GM23338 (cell line): ENCODE results near the gene EDN2. TPM values are rescaled to one million over a fixed set of nuclear protein-coding genes. Genes with fewer than 3 reads are reported as not detected.

Source experiments
- CREB1 ChIP-seq: fragments of 250-450 bp; sonication (Bioruptor Pico); IDR thresholded peaks from 2 replicates; pipeline ENCODE4 v1.5.0; 2020; ENCODE audit warnings: low read depth, mild to moderate bottlenecking, moderate library complexity
- CTCF ChIP-seq, 2 experiments: fragments of 200-600 bp in 1 of 2; sonication (generic) in 1 of 2; conservative IDR thresholded peaks; 2 replicates each; pipeline versions ENCODE4 v1.5.1 to v1.6.1; 2016 to 2017; ENCODE audit warnings: antibody characterized with exemption in 2 of 2, low read depth in 2 of 2, mild to moderate bottlenecking in 2 of 2, moderate library complexity in 1 of 2
- EZH2phosphoT487 ChIP-seq: fragments of 200-600 bp; sonication (generic); IDR thresholded peaks from one replicate; pipeline ENCODE4 v1.8.1; 2018; ENCODE audit warnings: antibody characterized with exemption; ENCODE audit not compliant: unreplicated experiment
- JUNB ChIP-seq: IDR thresholded peaks from one replicate; pipeline ENCODE4 v1.6.1; 2016; ENCODE audit warnings: antibody characterized with exemption; ENCODE audit not compliant: unreplicated experiment
- REST ChIP-seq: IDR thresholded peaks from one replicate; pipeline ENCODE4 v1.6.1; 2018; ENCODE audit warnings: antibody characterized with exemption; ENCODE audit not compliant: unreplicated experiment
- ZNF331 ChIP-seq: fragments of 250-450 bp; sonication (Bioruptor Pico); IDR thresholded peaks from 2 replicates; pipeline ENCODE4 v1.5.0; 2020; ENCODE audit warnings: low read depth, mild to moderate bottlenecking, moderate library complexity
- ZNF462 ChIP-seq: fragments of 250-450 bp; sonication (Bioruptor Pico); IDR thresholded peaks from 2 replicates; pipeline ENCODE4 v1.5.0; 2020; ENCODE audit warnings: mild to moderate bottlenecking, moderate library complexity
- polyA plus RNA-seq: library from polyadenylated mRNA; unstranded; fragments of >200 nt; fragmentation: Nextera tagmentation; extraction: Ambion mirVana; gene quantifications from 2 replicates; pipeline ENCODE4 v1.2.1, GENCODE V29; 2016
- total RNA-seq: library from RNA; depleted of rRNA; stranded (reverse); fragments of >200 nt; shearing (Covaris generic); gene quantifications from 2 replicates; pipeline ENCODE4 v1.2.3, GENCODE V29; 2014
- TF ChIP-seq, protein P1 (sequence below): IDR thresholded peaks from 2 replicates; pipeline ENCODE4 v1.6.1; 2016; ENCODE audit warnings: antibody characterized with exemption

EDN2 gene
- total and polyA plus RNA-seq, 2 experiments from 2014 or later: not detected

DNA sequence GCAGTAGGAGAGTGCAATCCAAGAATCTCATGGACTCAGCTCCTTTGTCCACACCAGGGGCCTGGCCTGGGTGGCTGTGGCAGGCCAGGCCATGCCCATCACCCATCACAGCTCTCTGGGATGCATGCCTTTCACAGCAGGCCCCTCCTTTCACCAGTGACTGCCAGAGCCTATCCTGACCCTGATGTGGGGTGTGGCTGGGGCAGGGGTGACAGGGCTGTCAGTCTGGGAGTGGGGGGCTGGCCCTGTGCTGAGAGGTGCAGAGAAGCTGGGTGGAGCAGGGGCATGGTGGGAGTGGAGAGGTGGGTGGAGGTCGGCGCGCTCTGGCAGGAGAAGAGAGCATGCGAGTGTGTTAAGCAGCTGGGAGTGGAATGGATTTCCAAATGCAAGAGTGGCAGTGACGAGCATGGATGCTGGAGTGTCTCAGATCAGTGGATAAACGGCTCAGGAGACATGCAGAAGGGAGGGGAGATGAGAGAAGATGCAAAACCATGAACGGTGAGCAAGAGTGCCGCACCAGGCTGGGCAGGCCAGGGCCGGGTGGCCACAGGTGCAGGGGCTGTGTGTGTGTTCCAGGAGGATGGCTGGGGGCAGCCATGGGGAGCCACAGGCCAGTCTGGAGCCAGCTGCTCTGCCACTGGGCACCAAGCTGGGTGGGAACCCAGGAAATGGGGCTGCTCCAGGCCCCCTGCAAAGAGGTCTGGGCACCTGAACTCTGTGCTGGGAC lies 39.6 kb upstream of the EDN2 start (continued):
- TF ChIP-seq ZNF462 (CRISPR knock-in tag) (no peak), CTCF (conservative IDR thresholded peaks at IDR 0.05; ENCODE audit: low read depth in 2 of 2) (no peak), JUNB (no peak), ZNF331 (CRISPR knock-in tag) (no peak), CREB1 (no peak), EZH2phosphoT487 (no peak), REST (no peak)
- TF ChIP-seq, protein P1, sequence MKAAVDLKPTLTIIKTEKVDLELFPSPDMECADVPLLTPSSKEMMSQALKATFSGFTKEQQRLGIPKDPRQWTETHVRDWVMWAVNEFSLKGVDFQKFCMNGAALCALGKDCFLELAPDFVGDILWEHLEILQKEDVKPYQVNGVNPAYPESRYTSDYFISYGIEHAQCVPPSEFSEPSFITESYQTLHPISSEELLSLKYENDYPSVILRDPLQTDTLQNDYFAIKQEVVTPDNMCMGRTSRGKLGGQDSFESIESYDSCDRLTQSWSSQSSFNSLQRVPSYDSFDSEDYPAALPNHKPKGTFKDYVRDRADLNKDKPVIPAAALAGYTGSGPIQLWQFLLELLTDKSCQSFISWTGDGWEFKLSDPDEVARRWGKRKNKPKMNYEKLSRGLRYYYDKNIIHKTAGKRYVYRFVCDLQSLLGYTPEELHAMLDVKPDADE: no peak
